GM19468 (cell line): ENCODE data around the gene CACNA2D2.

Source experiments
- ATAC-seq: cut with Tn5 transposase; IDR thresholded peaks from one replicate; pipeline ENCODE4 v1.9.1; 2021; ENCODE audit warnings: mild to moderate bottlenecking, moderate library complexity, moderate number of reproducible peaks; ENCODE audit not compliant: unreplicated experiment; ENCODE audit errors: extremely low read depth

The CACNA2D2 gene

GRCh38 chr3:50502584-50503423 is 630 bp downstream of the CACNA2D2 start:
- ATAC-seq: no peak

- no peak for ATAC-seq
Measured at GRCh38 chr3:50502225-50502583, 1.2 kb downstream of the CACNA2D2 start.

GRCh38 chr3:50495609-50496423 is 7.6 kb downstream of the CACNA2D2 start:
- no peak for ATAC-seq

GRCh38 chr3:50494126-50494525 is 9.3 kb downstream of the CACNA2D2 start:
- no peak for ATAC-seq

- no peak for ATAC-seq
Measured at GRCh38 chr3:50493623-50494022, 9.8 kb downstream of the CACNA2D2 start.

GRCh38 chr3:50493086-50493485 is 10.3 kb downstream of the CACNA2D2 start:
- ATAC-seq: no peak

GRCh38 chr3:50491023-50491422 is 12.4 kb downstream of the CACNA2D2 start:
- ATAC-seq: no peak

- no peak for ATAC-seq
Measured at GRCh38 chr3:50490424-50490823, 13.0 kb downstream of the CACNA2D2 start.

- ATAC-seq: no peak
Measured at GRCh38 chr3:50487181-50487580, 16.3 kb downstream of the CACNA2D2 start.

- ATAC-seq: no peak
Measured at GRCh38 chr3:50486219-50486888, 17.1 kb downstream of the CACNA2D2 start.

- ATAC-seq: no peak
Measured at GRCh38 chr3:50484722-50485121, 18.7 kb downstream of the CACNA2D2 start.

- no peak for ATAC-seq
Measured at GRCh38 chr3:50483374-50483773, 20.1 kb downstream of the CACNA2D2 start.

- ATAC-seq: no peak
Measured at GRCh38 chr3:50481992-50482391, 21.4 kb downstream of the CACNA2D2 start.

- ATAC-seq: no peak
Measured at GRCh38 chr3:50480471-50480870, 23.0 kb downstream of the CACNA2D2 start.

- ATAC-seq: no peak
Measured at GRCh38 chr3:50479523-50479922, 23.9 kb downstream of the CACNA2D2 start.

GRCh38 chr3:50478671-50479260 is 24.7 kb downstream of the CACNA2D2 start:
- no peak for ATAC-seq

- ATAC-seq: no peak
Measured at GRCh38 chr3:50478051-50478450, 25.4 kb downstream of the CACNA2D2 start.

- no peak for ATAC-seq
Measured at GRCh38 chr3:50475348-50475747, 28.1 kb downstream of the CACNA2D2 start.

- no peak for ATAC-seq
Measured at GRCh38 chr3:50474717-50475116, 28.7 kb downstream of the CACNA2D2 start.

GRCh38 chr3:50473768-50474167 is 29.7 kb downstream of the CACNA2D2 start:
- no peak for ATAC-seq
